GM18868 (cell line): ENCODE measurements around the gene NHS.

ENCODE experiments used
- ATAC-seq: cut with Tn5 transposase; IDR thresholded peaks from one replicate; pipeline ENCODE4 v1.9.1; 2021; ENCODE audit warnings: mild to moderate bottlenecking, moderate library complexity; ENCODE audit not compliant: unreplicated experiment

NHS gene

DNA sequence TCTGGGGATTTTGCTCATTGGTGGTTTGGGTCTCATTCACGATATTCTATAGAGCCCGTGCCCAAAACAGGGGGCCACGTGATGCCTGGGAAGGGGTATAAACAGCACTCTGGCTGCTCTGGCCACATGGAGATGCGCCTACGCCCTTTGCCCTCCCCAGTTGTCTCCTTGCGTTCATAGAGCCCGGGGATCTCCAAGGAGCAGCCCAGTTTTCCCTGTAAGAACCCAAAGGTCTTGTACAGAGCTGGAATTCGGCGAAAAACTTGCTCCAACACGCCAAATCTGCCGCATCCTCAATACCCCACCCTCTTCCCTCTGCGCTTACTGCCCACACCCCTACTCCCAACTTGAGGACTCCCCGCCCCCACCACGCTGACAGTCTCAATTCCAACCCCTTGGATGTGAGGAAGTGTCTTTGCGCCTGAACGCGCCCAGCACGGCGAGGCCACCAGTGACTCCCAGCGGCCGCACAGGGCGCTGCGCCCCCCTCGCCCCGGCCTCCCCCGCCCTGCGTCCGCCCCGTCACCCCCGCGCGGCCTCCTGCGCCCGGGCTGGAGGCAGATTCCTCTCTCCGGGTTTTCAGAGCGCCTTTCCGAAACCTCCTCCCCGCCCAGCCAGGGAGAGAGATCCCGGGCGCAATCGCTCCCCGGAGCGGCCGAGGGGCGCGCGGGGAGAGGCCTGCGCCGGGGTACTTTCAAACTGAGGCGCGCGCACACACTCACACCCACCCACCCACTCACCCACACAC, at the start of gene NHS:
NHS (plus strand) TSS at position 582 of the 748 bp plus-strand sequence. CDS start 558 bp downstream, outside the sequence.
- no peak for ATAC-seq

DNA sequence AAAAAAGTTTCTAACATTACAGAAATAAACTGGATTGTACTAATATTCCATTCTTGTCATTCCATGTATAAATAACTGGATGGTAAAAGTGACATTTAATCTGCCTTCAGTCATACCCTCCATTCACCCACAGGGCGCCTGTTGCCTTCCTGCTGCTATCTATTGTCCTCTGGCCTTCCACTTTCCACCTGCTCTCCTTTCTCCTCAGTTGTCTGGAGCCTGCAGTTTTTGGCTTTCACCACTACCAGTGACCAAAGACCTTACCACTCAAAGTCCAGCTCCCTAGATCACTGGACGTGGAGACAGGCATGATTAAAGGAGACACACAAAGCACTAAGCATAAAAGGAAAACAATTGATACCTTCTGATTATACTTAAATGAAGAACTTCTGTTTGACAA, 46.2 kb upstream of the NHS start:
- ATAC-seq, result no peak

GRCh38 chrX:17336377-17336776, 38.6 kb upstream of the NHS start:
- ATAC-seq, result no peak

GRCh38 chrX:17355976-17356375, 19.0 kb upstream of the NHS start:
- no peak for ATAC-seq

DNA sequence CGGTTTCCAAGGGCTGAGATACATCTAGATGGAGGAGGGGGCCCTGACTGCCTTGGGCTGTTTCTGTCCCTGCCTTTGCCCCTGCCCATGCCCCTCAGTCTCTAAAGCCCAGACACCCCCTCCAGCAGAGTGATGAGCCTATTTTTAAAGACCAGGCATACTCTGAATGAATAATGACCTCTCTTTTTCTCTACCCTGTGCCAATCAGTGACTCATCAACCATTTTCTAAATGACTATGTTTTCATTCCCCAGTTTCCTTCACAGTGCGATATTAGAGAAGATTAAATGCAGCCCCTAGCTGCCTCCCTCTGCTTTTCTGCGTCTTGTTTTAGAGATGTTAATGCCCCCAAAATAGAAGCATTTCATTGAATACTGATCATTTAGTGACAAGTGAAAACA, 15.5 kb upstream of the NHS start:
- no peak for ATAC-seq

DNA sequence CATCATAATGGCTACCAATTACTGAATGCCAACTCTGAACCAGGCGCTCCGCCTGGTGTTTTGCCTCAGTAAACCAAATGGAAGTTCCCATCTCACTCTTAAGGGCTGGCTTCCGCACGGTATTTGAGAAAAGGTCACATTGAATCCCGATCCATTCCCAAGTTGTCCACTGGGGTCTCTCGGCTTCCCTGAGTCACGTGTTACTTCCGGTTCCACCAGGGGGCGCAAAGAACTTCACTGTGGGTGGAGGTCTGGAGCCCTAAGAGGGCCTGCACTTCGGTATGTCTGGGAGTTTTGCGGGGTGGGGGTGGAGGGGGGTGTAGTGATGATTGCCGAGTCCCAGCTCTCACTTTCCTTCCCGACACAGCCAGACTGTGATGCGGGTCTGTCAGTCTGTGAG, 13.4 kb upstream of the NHS start:
- ATAC-seq, result no peak

- no peak for ATAC-seq
Observed at GRCh38 chrX:17368002-17368401, 7.0 kb upstream of the NHS start.

DNA sequence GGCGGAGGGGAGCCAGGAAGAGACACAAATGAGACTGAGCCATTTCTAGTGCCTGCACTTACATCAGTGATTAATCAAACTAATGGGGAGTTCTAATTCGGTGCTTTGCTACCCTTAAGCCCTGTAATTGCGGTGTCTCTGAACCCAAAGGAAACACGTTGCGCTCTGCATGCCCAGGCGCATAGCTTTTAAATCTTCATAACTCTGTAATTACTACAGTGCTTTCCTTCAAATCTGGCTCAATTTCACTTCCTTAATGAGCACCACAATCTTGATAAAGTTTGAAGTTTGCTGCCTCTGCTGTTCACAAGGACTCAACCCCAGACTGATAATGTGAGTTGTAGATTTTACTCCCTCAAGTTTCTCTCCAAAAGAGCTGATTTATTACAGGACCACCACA, 5.7 kb upstream of the NHS start:
- no peak for ATAC-seq

GRCh38 chrX:17370191-17370590, 4.8 kb upstream of the NHS start:
- no peak for ATAC-seq

GRCh38 chrX:17372052-17372451, 2.9 kb upstream of the NHS start:
- ATAC-seq, result no peak

- no peak for ATAC-seq
Observed at GRCh38 chrX:17373337-17373736, 1.7 kb upstream of the NHS start.

GRCh38 chrX:17375367-17375636, 302 bp downstream of the NHS start:
- no peak for ATAC-seq

DNA sequence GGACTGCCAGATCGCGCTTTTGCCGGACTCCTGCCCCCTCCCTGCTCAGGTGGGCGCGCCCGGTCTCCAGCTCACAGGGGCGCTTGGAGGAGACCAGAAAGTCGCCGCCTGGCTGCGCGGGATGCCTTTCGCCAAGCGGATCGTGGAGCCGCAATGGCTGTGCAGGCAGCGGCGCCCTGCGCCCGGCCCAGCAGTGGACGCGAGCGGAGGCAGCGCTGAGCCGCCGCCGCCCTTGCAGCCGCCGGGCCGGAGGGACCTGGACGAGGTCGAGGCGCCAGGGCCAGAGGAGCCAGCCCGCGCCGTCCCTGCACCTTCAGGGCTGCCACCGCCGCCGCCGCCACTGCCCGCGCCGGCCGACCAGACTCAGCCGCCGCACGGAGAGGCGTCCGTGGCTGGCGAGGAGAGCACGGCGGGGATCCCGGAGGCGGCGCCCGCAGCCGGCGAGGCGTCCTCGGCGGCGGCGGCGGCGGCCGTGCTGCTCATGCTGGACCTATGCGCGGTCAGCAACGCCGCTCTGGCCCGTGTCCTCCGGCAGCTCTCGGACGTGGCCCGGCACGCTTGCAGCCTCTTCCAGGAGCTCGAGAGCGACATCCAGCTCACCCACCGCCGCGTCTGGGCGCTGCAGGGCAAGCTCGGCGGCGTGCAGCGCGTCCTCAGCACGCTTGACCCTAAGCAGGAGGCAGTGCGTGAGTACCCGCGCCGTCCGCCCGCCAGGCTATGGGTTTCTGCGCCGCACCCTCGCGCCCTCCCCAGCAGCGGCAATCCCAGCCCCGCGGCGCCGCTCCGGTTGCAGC, 834 bp downstream of the NHS start:
- no peak for ATAC-seq

GRCh38 chrX:17376431-17377077, 1.6 kb downstream of the NHS start:
- ATAC-seq, result no peak

- no peak for ATAC-seq
Observed at GRCh38 chrX:17377091-17377717, 2.2 kb downstream of the NHS start.

DNA sequence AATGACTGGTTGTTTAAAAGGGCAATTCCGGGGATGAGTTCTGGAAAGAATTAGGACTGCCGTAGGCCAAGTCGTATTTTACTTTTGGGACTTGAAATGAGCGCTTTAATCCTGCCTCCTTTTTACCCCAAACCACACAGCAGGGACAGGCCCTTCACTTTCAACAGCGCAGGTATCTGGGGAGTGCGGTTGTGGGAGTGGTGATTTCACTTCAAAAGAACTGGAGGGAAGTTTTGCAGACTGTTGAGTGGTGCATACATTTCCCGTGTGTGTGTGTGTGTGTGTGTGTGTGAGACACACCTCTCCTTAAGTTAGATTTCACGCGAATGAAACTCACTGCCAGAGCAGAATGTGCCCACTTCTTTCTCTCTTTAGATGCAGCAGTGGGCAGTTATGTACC, 2.8 kb downstream of the NHS start:
- ATAC-seq, result no peak

GRCh38 chrX:17380221-17380620, 5.2 kb downstream of the NHS start:
- no peak for ATAC-seq

DNA sequence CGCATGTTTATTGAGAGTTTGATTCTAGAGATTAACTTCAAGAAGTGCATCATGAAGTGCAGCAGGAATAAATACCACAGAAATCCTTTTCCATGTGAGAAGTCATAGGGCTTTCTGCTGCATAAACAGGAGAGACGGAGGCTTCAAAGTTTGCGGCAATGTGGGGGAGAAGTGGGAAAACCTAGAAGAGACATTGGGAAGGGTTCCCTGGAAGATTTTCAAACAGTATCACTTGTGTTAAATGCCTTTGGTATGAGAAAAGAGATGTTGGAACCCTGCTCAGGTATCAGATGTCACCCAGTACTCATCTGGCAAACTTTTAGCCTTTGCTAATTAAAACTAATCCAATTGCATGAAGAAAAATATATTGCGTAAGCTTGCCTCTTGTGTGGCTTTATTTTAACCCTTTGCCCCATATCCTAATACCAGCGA, 15.4 kb downstream of the NHS start:
- no peak for ATAC-seq

DNA sequence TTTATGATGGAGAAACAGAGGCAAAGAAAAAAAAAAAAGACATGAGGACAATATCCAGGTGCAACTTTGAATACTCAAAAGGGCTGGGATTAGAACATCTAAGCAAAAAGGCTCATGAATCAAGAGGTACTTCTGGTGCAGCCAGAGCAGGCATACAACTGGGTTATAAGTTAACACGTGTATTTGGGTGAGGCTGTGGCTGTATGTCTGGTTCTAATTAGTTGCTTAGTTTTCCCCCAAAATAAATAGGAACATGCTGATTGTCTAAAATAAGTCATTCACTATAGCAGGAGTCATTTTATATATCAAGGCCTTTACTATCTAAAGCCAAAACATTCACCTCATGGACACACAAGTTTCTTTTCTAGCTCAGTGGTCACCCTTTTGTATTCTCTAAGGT, 20.2 kb downstream of the NHS start:
- no peak for ATAC-seq

- no peak for ATAC-seq
Observed at GRCh38 chrX:17397074-17397473, 22.1 kb downstream of the NHS start.

DNA sequence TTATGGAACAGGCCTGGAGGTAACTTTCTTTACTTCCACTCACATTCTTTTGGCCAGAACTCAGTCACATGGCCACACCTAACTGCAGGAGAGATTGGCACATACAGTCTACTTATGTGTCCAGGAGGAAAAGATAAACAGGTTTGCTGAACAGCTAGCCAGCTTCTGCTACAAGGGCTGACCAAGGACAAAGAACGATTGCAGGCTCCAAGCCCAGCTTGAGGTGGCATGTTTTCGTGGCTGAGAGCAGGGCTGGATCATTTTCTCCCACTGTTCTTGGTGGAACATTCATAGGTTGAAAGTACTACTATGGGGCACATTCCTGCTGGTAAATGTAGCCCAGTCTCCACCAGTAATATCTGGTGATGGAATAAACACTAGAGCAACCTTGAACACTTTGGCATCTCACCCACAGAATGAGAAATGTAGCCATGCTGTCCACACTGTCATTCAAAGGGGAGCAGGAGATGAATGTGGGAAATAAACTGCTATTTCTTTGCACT, 28.2 kb downstream of the NHS start:
- ATAC-seq, result no peak
